Activated B cell treated with CpG ODN at 0.5 μM for 24 hours (primary cell): ENCODE results near the gene CPNE4. TPM values are rescaled to one million over a fixed set of nuclear protein-coding genes. Genes with fewer than 3 reads are reported as not detected.

Experiments
- ATAC-seq: fragments of 200-7000 bp; cut with Tn5 transposase; one replicate; pipeline ENCODE4 v1.10.0; 2021; ENCODE audit warnings: low read depth, mild to moderate bottlenecking, moderate library complexity
- CTCF ChIA-PET: fragments of 350-600 bp; sonication (Branson Sonifier 250); formaldehyde crosslinking; loops from one replicate; lab custom pipeline; 2021; ENCODE audit warnings: antibody characterized with exemption; lab: Charles Lee
- POLR2A ChIA-PET: fragments of 350-600 bp; sonication (Branson Sonifier 250); formaldehyde crosslinking; loops from one replicate; lab custom pipeline; 2021; ENCODE audit warnings: antibody characterized with exemption; lab: Charles Lee
- DNase-seq: peaks from one replicate; pipeline ENCODE4 v3.0.0; 2022
- H3K27ac Mint-ChIP-seq: one replicate; pipeline ENCODE4 v1.8.0; 2020; ENCODE audit warnings: mixed read lengths
- H3K27me3 Mint-ChIP-seq: one replicate; pipeline ENCODE4 v1.8.0; 2021; ENCODE audit warnings: mixed read lengths
- H3K36me3 Mint-ChIP-seq: one replicate; pipeline ENCODE4 v1.8.0; 2021; ENCODE audit warnings: low read depth, mixed read lengths
- H3K4me1 Mint-ChIP-seq: one replicate; pipeline ENCODE4 v1.8.0; 2021; ENCODE audit warnings: mixed read lengths
- H3K4me3 Mint-ChIP-seq: one replicate; pipeline ENCODE4 v1.8.0; 2020; ENCODE audit warnings: mild to moderate bottlenecking, mixed read lengths
- H3K9me3 Mint-ChIP-seq: one replicate; pipeline ENCODE4 v1.8.0; 2020; ENCODE audit warnings: mixed read lengths
- intact Hi-C: fragments of 100-400 bp; cut with micrococcal nuclease; formaldehyde crosslinking; loops from one replicate; pipeline ENCODE4 v1.15.1; 2024
- total RNA-seq: library from RNA; stranded (reverse); gene quantifications from 2 replicates; pipeline ENCODE4 v1.2.3, GENCODE V29; 2022
- TF ChIP-seq, protein P1 (sequence below): fragments of 200-600 bp; IDR thresholded peaks from one replicate; pipeline ENCODE4 v1.8.0; 2022; ENCODE audit warnings: antibody characterized with exemption, mild to moderate bottlenecking

CPNE4 gene
- total RNA-seq, 1 donor from 2014 or later: not detected

DNA sequence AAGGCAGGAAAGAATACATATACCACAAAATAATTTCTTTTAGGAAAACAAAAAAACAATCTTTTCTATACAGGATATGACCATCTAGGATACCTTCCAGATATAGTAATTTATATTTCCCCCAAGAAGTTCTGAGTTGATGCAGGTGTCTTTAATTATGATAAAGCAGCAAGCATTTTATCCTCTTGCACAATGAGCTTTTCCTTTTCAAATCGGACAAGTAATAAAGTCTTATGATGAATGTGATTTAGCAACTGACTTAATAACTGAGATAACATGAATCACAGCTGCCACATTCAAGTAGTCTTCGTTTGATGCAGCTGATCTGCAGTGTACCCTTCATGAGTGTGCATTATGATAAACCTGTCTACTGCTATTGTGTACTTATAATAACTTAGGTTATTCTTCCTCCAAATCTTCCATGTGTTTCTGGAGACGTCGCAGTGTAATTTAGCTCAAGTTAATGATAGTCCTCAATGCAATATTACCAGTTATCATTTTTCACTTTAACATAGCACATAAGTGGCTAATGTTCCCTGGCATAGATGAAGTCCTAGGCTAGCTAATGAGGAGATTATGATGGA lies 271.7 kb downstream of the CPNE4 start:
- H3K9me3 Mint-ChIP-seq: no peaks in the 10 kb centered on the region
- TF ChIP-seq, protein P1, sequence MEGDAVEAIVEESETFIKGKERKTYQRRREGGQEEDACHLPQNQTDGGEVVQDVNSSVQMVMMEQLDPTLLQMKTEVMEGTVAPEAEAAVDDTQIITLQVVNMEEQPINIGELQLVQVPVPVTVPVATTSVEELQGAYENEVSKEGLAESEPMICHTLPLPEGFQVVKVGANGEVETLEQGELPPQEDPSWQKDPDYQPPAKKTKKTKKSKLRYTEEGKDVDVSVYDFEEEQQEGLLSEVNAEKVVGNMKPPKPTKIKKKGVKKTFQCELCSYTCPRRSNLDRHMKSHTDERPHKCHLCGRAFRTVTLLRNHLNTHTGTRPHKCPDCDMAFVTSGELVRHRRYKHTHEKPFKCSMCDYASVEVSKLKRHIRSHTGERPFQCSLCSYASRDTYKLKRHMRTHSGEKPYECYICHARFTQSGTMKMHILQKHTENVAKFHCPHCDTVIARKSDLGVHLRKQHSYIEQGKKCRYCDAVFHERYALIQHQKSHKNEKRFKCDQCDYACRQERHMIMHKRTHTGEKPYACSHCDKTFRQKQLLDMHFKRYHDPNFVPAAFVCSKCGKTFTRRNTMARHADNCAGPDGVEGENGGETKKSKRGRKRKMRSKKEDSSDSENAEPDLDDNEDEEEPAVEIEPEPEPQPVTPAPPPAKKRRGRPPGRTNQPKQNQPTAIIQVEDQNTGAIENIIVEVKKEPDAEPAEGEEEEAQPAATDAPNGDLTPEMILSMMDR: no peak
- H3K4me1 Mint-ChIP-seq: no peaks in the 10 kb centered on the region
- ATAC-seq: no peak
- H3K36me3 Mint-ChIP-seq: no peaks in the 10 kb centered on the region
- no peaks in the 10 kb centered on the region for H3K27me3 Mint-ChIP-seq
- ChIA-PET POLR2A (no interaction called here), CTCF (no interaction called here)
- no peak overlapping the region for H3K4me3 Mint-ChIP-seq
- H3K27ac Mint-ChIP-seq: no peak overlapping the region
- intact Hi-C loops: no loop called here
- DNase-seq: no peak

DNA sequence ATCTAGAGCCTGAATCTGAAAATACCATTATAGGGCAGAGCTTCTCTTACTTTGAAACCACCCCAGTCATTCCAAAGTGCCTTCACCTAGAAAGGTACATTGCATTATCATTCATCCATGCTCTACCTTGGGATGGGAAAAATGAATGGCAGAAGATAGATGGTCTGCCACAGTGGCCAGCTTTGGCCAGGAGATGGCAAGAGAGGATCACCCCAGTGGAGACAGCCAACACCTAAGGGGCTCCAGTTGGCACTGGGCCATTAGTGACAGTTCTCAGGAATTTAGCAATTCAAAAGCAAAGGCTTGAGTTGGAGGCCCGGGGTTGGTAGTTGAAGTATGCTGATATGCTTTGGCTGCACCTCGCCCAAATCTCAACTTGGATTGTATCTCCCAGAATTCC lies 278.4 kb downstream of the CPNE4 start:
- no peak overlapping the region for H3K27ac Mint-ChIP-seq
- peaks cover 5% of the 10 kb centered on the region for H3K9me3 Mint-ChIP-seq
- intact Hi-C loops: no loop called here
- POLR2A ChIA-PET: no interaction called here
- no peak overlapping the region for H3K4me3 Mint-ChIP-seq
- ATAC-seq (no peak), DNase-seq (no peak)
- H3K27me3 Mint-ChIP-seq: peaks cover 2% of the 10 kb centered on the region
- CTCF ChIA-PET: no interaction called here
- H3K4me1 Mint-ChIP-seq: no peaks in the 10 kb centered on the region
- no peaks in the 10 kb centered on the region for H3K36me3 Mint-ChIP-seq
- TF ChIP-seq, protein P1: no peak

DNA sequence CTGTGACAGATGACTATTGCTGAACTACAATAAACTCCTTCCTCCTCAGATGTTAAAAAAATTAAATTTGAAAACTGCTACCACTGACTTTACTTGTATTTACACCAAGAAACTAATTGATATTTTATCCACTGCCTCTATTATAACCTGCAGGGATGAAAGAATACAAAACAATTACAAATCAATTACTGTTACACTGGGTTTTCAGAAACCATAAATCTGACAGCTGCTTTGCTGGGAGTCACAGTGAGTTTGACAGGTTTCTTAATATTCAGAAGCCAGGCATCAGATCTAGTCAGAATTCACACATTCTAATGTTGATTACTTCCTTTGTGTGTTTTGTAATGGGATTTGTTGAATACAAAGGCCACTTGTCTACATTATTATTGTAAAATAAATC lies 279.4 kb downstream of the CPNE4 start:
- Mint-ChIP-seq H3K27ac (no peak overlapping the region), H3K27me3 (peaks cover 5% of the 10 kb centered on the region), H3K36me3 (no peaks in the 10 kb centered on the region), H3K4me1 (no peaks in the 10 kb centered on the region), H3K9me3 (peaks cover 5% of the 10 kb centered on the region), H3K4me3 (no peak overlapping the region)
- POLR2A ChIA-PET: no interaction called here
- DNase-seq (no peak), ATAC-seq (no peak)
- TF ChIP-seq, protein P1: no peak
- CTCF ChIA-PET: no interaction called here
- intact Hi-C loops: no loop called here

DNA sequence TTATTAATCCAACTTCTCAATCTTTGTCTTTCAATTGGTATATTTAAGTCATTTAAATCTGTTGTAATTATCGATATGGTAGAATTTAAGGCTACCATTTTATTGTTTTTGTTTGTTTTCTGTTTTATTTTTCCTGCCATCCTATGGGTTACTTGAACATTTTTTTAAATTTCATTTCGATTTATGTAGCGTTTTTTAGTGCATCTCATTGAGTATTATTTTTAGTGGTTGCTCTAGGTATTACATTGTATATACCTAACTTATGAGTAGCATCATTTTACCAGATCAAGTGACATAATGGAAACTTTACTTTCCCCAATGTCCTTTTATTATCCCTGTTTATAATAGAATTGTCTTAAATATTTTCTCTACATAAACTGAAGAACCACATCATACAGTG lies 284.6 kb downstream of the CPNE4 start:
- ATAC-seq (no peak), DNase-seq (no peak)
- H3K27ac Mint-ChIP-seq: no peak overlapping the region
- no peaks in the 10 kb centered on the region for H3K4me1 Mint-ChIP-seq
- ChIA-PET CTCF (no interaction called here), POLR2A (no interaction called here)
- H3K27me3 Mint-ChIP-seq: peaks cover 8% of the 10 kb centered on the region
- no peak overlapping the region for H3K4me3 Mint-ChIP-seq
- intact Hi-C loops: no loop called here
- TF ChIP-seq, protein P1: no peak
- H3K36me3 Mint-ChIP-seq: no peaks in the 10 kb centered on the region
- peaks cover 4% of the 10 kb centered on the region for H3K9me3 Mint-ChIP-seq

DNA sequence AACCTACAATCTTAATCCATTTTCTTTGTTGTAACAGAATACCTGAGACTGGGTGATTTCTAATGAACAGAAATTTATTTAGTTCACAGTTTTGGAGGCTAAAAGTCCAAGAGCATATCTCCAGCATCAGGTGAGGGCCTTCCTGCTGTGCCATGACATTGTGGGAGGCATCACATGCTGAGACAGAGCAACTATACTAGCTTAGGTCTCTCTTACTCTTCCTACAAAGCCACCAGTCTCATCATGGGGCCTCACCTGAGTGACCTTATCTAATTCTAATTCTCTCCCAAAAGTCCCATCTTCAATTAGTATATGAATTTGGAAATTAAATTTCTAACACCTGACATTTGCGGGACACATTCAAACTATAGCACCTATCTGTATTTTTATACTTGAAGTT lies 285.0 kb downstream of the CPNE4 start:
- ChIA-PET POLR2A (no interaction called here), CTCF (no interaction called here)
- ATAC-seq (no peak), DNase-seq (no peak)
- no peaks in the 10 kb centered on the region for H3K4me1 Mint-ChIP-seq
- H3K27ac Mint-ChIP-seq: no peak overlapping the region
- TF ChIP-seq, protein P1: no peak
- H3K27me3 Mint-ChIP-seq: peaks cover 8% of the 10 kb centered on the region
- intact Hi-C loops: no loop called here
- H3K36me3 Mint-ChIP-seq: no peaks in the 10 kb centered on the region
- no peak overlapping the region for H3K4me3 Mint-ChIP-seq
- peaks cover 4% of the 10 kb centered on the region for H3K9me3 Mint-ChIP-seq
